ENCODE results near the gene PRDM8. TPM values are rescaled to one million over a fixed set of nuclear protein-coding genes. Genes with fewer than 3 reads are reported as not detected.
"Not testable (repeated sequence)": the region's sequence is repeated elsewhere in the genome, so short reads cannot be mapped to it uniquely, and the experiment has no call there.

PRDM8 gene
- polyA plus RNA-seq, 1 donor, result 1.5 TPM

- DNase-seq, result no peak
Measured at GRCh38 chr4:80228460-80228859, 31.2 kb downstream of the PRDM8 start.

- no peak for DNase-seq
Measured at GRCh38 chr4:80229128-80229527, 31.8 kb downstream of the PRDM8 start.

DNA sequence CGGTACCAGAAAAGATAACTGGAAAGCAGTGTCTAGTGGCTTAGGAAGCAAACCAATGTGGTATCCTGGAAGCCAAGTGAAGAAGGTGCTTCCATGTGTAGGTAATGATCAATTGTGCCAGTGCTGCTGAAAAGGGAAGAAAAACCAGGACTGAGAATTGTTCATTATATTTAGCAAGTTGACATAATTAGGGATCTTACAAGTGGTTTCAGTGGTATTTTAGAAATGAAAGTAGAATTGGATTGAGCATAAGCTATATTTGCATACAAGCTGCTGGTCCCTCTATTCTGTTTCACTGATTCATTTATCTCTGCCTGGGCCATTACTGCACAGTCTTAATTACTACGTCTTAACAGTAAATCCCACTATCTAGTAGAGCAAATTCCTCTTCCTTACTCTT, 32.3 kb downstream of the PRDM8 start:
- no peak for DNase-seq

- no peak for DNase-seq
Measured at GRCh38 chr4:80231180-80231579, 33.9 kb downstream of the PRDM8 start.

- DNase-seq, result no peak
Measured at GRCh38 chr4:80232707-80233370, 35.5 kb downstream of the PRDM8 start.

DNA sequence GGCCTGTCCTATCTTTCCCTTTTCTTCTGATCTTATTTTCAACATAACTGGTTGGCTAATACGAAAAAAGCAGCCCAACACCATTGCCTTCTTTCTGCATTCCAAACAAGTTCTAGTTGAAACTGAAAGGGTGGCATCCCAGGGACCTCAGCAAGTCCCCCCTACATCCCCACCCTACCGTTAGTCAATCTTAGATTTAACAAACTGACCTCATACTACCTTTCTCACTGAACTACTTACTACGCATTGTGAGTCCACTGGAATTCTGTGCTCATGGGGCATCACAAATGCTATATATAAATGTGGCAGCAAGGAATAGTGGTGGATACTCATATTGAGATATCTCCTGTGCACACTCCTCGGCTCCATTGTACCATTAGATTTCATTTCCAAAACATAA, 36.1 kb downstream of the PRDM8 start:
- no peak for DNase-seq

DNA sequence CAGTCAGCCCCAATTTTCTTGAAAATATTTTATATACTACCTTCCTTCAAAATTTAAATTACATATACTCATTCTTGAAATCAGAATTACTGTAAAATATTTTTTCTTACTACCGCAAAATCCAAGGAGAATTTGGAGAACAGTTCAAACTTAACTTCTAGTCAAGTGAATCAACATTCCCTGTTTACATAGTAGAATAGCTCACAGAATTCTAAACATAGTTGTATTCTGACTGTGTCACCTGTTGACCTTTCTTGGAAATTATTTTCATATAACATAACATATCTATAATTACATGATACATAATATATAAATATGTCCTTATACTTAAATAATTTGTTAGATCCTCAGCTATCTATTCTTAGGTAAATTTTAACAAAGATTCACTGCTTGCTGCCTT, 38.1 kb downstream of the PRDM8 start:
- no peak for DNase-seq

DNA sequence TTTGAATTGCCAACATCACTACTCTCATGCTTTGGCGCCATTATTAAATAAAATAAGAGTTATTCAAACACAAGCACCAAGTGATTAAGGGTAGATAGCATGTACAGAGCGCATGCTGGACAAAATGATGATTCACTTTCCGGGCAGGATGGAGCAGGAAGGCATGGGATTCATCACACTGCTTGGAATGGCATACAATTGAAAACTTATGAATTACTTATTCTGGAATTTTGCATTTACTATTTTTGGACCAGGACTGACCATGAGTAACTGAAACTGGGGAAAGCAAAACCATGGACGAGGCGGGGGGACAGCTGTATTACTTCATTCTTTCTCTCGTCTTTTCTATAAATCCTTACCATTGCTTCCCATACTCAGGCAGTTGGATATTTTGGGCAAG, 40.7 kb downstream of the PRDM8 start:
- no peak for DNase-seq

DNA sequence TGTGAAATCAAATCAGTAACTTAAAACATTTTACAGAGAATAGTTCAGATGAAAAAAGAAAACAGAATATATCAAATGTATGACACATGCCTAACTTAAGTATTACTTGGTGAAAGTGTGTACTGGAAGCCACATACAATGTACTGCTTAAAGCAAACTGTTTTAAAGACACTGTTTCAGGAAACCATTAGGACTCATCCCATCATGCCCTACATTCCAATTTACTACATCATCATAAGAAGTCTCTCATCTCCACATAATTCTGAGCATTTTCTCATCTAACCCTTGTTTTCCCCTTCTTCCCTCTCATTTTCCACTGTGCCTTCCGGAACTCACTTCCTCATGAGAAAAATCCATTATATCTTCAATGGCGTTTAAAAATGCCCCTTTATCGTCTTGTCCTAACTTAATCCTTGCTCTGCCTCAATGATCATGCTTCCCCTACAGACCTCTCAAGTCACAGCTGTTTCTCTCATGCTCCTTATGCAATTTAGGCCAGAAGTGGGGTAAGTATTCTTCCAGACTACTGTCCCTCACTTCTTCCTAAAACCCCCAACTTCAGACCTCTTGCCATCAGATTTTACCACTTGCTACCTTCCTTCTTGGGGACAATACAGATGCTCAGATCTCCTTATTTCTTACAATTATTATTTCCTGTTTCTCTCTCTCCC, 42.3 kb downstream of the PRDM8 start:
- no peak for DNase-seq

DNA sequence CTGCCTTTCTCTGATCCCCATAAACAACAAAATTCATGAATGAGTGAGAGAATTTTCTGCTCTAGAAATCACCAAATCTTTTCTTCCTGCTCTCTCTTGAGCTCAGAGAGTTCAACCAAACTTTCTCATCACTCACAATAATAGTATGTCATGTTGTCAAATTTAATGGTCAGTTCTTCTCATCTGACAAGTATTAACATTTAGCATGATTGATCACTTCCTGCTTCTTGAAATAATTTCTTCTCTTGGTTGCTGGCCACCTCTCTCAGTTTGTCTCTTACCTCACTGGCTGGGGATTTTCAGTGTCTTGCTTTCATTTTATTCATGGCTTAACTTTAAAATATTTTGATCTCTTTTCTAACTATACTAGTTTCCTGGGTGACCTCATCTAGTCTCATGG, 43.7 kb downstream of the PRDM8 start:
- DNase-seq, result no peak

- DNase-seq, result no peak
Measured at GRCh38 chr4:80243274-80244018, 46.1 kb downstream of the PRDM8 start.

GRCh38 chr4:80247484-80247883, 50.2 kb downstream of the PRDM8 start:
- DNase-seq, result not testable (repeated sequence)

- no peak for DNase-seq
Measured at GRCh38 chr4:80249144-80249543, 51.8 kb downstream of the PRDM8 start.

DNA sequence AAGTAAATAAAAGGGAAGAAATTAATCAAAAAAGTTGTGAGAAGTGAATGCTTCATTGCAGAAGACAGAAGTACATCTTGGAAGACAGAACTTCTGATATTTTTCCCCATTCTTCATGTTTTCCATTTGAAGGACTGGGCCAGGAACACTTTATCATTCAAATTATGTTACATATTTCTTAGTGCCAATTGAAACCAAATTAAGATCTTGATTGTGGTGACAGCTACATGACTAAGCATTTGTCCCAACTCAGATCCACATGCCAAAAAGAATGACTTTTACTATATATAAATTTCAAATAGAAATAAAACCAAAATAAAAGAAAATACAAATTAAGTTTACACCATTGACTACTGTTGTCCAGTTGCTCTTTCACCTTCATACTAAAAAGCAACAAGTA, 55.1 kb downstream of the PRDM8 start:
- DNase-seq, result no peak

GRCh38 chr4:80252953-80253352, 55.6 kb downstream of the PRDM8 start:
- no peak for DNase-seq

DNA sequence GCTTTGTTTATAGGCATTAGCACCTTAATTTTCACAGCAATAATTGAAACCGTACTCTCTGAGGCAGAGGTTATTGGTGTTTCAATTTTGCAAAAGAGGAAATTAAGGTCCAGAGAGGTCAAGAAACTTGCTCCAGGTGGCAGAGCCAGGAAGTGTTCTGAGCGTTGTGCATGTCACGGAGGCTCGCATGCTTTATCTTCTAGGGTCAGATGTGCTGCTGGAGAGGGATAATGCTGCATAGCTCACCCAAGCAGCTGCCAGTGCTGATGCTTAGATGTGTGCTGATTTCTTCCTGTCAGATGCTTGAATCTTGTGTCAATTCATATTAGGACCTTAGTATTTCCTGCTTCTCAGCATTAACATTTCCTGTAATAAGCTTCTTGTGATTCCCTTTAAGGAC, 56.2 kb downstream of the PRDM8 start:
- DNase-seq, result no peak

Other genes starting within 250 kb of the PRDM8 start
- gene ANTXR2, start 124.3 kb upstream of the PRDM8 start, polyA plus RNA-seq (ENCODE audit: insufficient read length), result 78.8 TPM
- gene FGF5, start 69.2 kb downstream of the PRDM8 start, polyA plus RNA-seq (ENCODE audit: insufficient read length), result 0.03 TPM
- gene CFAP299, start 138.2 kb downstream of the PRDM8 start, polyA plus RNA-seq (ENCODE audit: insufficient read length), result 1.00 TPM

Data from left kidney (tissue), 2 donors.